SH-SY5Y (cell line): ENCODE measurements around the gene RNF182.

ENCODE experiments used
- GATA2 ChIP-seq: IDR thresholded peaks from 2 replicates; pipeline ENCODE4 v1.6.1; 2011; ENCODE audit warnings: mild to moderate bottlenecking, low read depth, low read length
- GATA3 ChIP-seq: IDR thresholded peaks from 2 replicates; pipeline ENCODE4 v1.6.1; 2011; ENCODE audit warnings: low read depth, mild to moderate bottlenecking, low read length, moderate library complexity

Gene RNF182

GRCh38 chr6:13979284-13980171 is 54.8 kb downstream of the RNF182 start:
- TF ChIP-seq GATA3 (no peak), GATA2 (no peak)

DNA sequence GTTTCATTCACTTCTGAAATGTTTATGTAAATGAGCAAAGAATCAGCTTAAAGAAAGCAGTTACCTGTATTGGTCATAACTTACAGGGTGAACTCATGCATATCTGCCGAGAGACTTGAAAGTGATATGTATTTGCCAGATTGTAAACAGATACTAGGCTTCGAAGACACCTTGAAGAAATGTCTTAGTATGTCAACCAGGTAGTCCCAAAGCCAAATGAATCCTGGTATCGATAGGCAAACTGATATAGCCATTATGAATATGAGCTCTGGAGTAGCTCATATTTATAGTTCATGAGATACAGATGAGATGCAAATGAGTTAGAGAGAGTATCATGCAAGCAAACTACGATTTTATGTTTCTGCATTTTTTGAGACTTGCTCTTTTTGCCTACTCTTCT is 55.8 kb downstream of the RNF182 start:
- no peak for TF ChIP-seq GATA3
- TF ChIP-seq GATA2: no peak

DNA sequence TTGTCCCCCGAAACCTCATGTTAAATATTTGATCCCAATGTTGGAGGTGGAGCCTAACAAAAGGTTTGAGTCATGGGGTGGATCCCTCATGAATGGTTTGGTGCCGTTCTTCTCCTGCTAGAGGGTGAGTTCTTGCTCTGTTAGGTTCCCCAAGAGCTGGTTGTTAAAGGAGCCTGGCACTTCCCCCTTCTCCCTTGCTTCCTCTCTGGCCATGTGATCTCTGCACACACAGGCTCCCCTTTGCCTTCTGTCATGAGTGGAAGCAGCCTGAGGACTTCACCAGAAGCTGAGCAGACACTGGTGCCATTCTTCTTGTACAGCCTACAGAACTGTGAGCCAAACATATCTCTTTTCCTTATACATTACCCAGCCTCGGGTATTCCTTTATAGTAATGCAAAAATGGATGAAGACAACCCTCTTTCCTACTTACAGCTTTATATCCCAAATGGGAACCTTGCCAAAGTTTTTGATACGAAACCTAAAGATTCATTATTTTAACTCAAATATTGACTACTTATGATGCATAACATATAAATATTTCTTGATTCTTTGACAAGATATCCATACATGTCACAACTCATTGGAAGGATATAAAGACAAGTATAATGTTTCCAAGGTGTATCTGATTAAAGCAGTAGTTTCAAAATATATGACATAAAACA is 61.0 kb downstream of the RNF182 start:
- TF ChIP-seq GATA3 (no peak), GATA2 (no peak)

GRCh38 chr6:13986700-13987399 is 62.1 kb downstream of the RNF182 start:
- no peak for TF ChIP-seq GATA3
- TF ChIP-seq GATA2: no peak

GRCh38 chr6:13987400-13987865 is 62.7 kb downstream of the RNF182 start:
- TF ChIP-seq GATA3 (no peak), GATA2 (no peak)

DNA sequence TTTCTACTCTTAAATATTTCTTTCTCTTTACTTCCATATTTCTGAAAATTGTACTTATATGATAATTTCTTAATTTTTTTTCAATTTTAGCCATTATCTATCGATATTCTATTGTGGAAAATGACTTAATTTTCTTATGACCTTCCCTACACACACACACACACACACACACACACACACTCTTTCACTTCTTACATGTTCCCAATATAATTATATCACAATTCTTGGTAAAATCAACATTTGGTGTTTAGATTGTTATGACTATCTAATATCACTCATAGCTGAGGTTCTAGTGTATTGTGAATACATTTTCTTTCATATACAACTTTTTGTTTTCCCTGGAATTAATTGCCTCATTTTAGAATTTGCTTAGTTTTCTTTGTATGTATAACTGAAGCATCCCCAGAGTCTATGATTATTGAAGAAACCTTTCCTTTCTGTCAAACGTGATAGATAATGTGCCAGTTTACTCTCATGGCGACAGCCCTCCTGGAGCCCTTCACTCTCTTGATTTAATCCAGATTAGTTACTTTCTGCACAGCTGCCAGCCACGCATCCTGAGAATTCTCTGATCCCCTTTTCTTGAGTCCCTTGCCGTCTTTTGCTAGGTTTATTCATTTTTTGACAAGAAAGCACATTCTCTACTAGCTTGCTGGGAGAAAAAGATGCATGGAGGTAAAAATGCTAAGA is 63.4 kb downstream of the RNF182 start:
- TF ChIP-seq GATA3: no peak

GRCh38 chr6:13988908-13989307 is 64.2 kb downstream of the RNF182 start:
- TF ChIP-seq GATA2: no peak
- TF ChIP-seq GATA3: no peak

GRCh38 chr6:13989496-13990144 is 64.9 kb downstream of the RNF182 start:
- TF ChIP-seq GATA3: no peak
- TF ChIP-seq GATA2: no peak

DNA sequence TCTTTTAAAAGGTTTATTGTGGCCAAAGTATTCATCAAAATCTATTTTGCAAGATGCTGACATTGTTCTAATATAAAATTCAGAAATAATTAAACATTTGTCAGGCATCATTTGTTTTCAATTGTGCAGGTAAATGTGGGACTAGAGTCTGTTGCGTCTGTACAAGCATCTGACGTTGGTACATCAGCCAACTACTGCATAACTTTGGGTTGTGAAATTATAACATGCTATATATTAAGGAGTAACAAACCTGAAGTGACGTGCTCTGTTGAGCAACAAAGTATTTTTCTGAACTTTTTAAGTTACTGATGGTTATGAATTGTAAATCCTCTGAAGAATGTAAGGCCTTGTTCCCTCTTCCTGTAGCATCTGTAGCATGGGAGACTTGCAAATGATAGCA is 66.0 kb downstream of the RNF182 start:
- TF ChIP-seq GATA3: no peak
- TF ChIP-seq GATA2: no peak

- TF ChIP-seq GATA2 (no peak), GATA3 (no peak)
Measured at GRCh38 chr6:13991393-13991792, 66.6 kb downstream of the RNF182 start.

GRCh38 chr6:13992417-13993055 is 67.8 kb downstream of the RNF182 start:
- no peak for TF ChIP-seq GATA3
- no peak for TF ChIP-seq GATA2

DNA sequence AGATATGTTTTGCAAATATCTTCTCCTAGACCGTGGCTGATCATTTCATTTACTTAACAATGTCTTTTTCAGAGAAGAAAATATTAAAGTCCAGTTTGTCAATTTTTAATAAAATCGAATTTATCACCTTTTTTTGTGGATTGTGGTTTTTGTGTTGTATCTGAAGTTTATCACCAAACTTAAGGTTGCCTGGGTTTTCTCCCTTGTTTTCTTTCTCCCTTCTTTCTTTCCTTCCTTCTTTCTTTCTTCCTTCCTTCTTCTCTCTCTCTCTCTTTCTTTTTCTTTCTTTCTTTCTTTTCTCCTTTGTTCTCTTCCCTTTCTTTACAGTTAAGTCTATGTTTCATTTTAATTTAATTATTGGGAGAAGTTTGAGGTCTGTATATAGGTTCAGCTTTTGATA is 68.7 kb downstream of the RNF182 start:
- TF ChIP-seq GATA2: no peak
- TF ChIP-seq GATA3: no peak

- TF ChIP-seq GATA2 (no peak), GATA3 (no peak)
Measured at GRCh38 chr6:13998356-13998755, 73.6 kb downstream of the RNF182 start.
